ENCODE measurements around the gene DDOST. TPM values are rescaled to one million over a fixed set of nuclear protein-coding genes. Genes with fewer than 3 reads are reported as not detected.

DDOST gene
- total RNA-seq, 1 donor from 2014 or later, result 200 TPM

Other genes starting within 250 kb of the DDOST start
- gene CAMK2N1, start 175.2 kb downstream of the DDOST start, total RNA-seq, result 140 TPM
- 36.6 TPM for gene MUL1, start 153.2 kb downstream of the DDOST start, total RNA-seq
- 0.52 TPM for gene FAM43B, start 108.8 kb downstream of the DDOST start, total RNA-seq
- 1.6 TPM for gene CDA, start 72.3 kb downstream of the DDOST start, total RNA-seq
- 72.9 TPM for gene PINK1, start 27.9 kb downstream of the DDOST start, total RNA-seq
- gene KIF17, start 56.6 kb upstream of the DDOST start, total RNA-seq, result 4.7 TPM
- gene SH2D5, start 71.3 kb upstream of the DDOST start, total RNA-seq, result 0.23 TPM
- gene HP1BP3, start 125.9 kb upstream of the DDOST start, total RNA-seq, result 240 TPM

All from mucosa of gallbladder (tissue), 1 donor.